Measurements from ENCODE around the gene HRH3.

Gene HRH3

GRCh38 chr20:62197311-62197710, 22.8 kb downstream of the HRH3 start:
- DNase-seq: no peak

- DNase-seq: no peak
Measured at GRCh38 chr20:62196286-62196685, 23.8 kb downstream of the HRH3 start.

GRCh38 chr20:62195736-62196135, 24.3 kb downstream of the HRH3 start:
- no peak for DNase-seq

GRCh38 chr20:62195075-62195405, 25.0 kb downstream of the HRH3 start:
- no peak for DNase-seq

- DNase-seq: no peak
Measured at GRCh38 chr20:62193079-62194025, 26.7 kb downstream of the HRH3 start.

GRCh38 chr20:62192635-62193034, 27.4 kb downstream of the HRH3 start:
- DNase-seq: no peak

GRCh38 chr20:62191781-62192559, 28.1 kb downstream of the HRH3 start:
- DNase-seq: no peak

GRCh38 chr20:62190639-62191411, 29.3 kb downstream of the HRH3 start:
- no peak for DNase-seq

DNA sequence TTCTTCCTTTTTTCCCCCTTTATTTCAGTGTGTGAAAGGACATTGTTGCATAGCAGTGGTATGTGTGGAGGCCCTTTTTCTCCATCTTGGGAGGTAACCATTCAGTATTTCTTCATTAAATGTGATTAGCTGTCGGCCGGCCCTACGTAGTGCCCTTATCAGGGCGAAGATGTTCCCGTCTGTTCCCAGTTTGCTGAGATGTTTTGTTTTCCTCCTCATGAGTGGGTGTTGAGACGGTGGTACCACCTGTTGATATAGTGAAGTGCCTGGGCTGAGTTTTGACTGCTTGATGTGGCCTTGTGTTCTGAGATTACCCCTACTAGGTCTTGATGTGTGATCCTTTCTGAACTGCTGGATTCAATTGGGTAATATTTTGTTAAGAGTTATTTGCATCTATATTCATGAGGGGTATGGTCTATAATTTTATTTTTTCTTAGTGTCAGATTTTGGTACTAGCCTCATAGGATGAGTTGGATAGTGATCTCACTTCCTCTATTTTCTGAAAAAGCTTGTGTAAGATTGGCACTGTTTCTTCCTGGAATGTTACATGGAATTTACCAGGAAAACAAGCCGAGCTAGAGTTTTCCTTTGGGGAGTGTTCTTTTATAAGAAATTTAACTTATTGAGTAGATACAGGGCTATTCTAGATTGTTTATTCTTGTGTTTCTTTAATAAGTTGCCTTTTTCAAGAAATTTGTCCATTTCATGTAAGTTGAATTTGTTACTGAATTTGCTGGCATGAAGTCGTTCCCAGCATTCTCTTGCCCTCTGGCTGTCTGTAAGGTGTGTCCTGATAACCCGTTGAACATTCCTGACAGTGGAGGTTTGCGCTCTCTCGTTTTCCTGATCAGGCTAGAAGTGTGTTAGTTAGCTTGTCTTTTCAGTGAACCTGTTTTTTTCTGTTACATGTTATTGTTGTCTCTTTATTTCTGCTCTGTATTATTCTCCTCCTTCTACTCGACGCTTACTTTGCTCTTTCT, 32.9 kb downstream of the HRH3 start:
- no peak for DNase-seq

GRCh38 chr20:62186096-62186426, 34.0 kb downstream of the HRH3 start:
- DNase-seq: no peak

- no peak for DNase-seq
Measured at GRCh38 chr20:62183426-62184142, 36.5 kb downstream of the HRH3 start.

DNA sequence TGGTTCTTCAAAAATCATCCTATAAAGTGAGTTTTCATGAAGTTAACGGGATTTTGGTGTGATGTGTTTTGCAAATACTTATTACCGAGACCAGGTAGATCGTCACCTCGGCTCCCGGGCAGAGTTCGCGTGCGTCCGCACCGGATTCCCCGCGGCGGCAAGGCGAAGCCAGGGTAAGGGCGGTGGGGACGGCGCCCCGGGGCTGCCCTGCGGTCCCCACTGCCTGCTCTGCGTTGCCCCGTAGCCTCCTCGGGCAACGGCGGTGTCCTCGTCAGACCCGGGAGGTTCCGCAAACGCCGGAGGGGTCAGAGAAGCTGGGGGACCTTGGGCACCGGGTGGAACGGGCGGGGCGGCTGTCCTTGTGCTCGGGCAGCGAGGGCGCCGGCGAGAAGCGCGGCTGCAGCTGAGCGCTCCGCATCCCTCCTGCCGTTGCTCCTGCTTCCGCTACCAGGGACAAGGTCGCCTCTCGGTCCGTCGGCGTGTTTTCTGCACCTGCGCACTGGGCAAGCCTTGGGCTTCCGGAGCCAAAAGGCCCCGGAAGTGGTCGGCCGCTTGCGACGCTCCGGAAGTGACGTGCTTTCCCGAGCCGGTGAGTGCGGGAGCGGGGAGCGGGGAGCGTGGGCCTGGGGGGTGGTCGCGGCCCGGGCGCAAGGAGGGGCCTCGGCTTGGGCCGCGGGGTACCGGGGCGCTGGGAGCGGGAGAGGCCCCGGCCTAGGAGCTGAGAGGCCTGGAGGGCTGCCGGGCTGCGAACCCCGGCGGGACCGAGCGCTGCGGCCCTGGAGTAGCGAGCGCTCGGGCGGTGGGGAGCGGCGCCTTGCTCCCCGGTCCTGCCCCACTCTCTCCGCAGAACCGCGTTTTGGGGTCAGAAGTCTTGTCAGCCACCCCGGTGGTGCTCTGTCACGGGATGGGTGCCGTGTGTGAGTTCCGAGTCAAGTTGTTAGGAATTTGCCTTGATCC, 37.3 kb downstream of the HRH3 start, which contains the start of gene MTG2:
Gene MTG2 (plus strand): TSS at position 560 of the 957 bp plus-strand sequence. CDS start 10,393 bp downstream, outside the sequence.
- peak; percentile 95 for DNase-seq

GRCh38 chr20:62181808-62182207, 38.3 kb downstream of the HRH3 start:
- no peak for DNase-seq

GRCh38 chr20:62179162-62179504, 40.9 kb downstream of the HRH3 start:
- DNase-seq: no peak

GRCh38 chr20:62178316-62179161, 41.5 kb downstream of the HRH3 start:
- DNase-seq: no peak

GRCh38 chr20:62177307-62177706, 42.8 kb downstream of the HRH3 start:
- no peak for DNase-seq

- no peak for DNase-seq
Measured at GRCh38 chr20:62176866-62177265, 43.2 kb downstream of the HRH3 start.

DNA sequence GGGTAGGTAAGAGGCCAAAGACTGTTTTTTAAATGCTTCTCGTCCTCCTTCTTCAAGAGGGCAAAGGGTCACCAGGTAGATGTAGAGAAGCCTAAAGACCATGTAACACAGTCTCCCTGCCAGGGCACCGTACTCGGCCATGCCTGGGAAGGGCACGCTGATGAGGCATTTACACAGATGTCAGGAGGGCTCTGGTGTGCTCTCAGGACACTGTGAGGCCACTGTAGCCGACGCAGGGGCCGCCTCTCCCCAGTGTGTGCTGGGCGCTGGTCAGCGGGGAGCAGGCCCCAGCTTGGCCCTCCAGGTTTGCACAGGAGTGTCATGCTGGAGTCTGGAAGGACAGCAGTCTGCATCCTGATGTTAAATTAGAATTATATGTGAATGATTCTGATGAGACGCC, 44.4 kb downstream of the HRH3 start:
- DNase-seq: no peak

Data from activated CD8-positive, alpha-beta memory T cell treated with anti-CD3 and anti-CD28 coated beads, Interleukin-2, amount 50 U/mL, for 48 hours (primary cell).